OCI-M1 (cell line): ENCODE measurements around the gene PHF12.

ENCODE experiments used
- DNase-seq: peaks from one replicate; lab custom pipeline; 2025; lab: John Stamatoyannopoulos, UW

Gene PHF12

DNA sequence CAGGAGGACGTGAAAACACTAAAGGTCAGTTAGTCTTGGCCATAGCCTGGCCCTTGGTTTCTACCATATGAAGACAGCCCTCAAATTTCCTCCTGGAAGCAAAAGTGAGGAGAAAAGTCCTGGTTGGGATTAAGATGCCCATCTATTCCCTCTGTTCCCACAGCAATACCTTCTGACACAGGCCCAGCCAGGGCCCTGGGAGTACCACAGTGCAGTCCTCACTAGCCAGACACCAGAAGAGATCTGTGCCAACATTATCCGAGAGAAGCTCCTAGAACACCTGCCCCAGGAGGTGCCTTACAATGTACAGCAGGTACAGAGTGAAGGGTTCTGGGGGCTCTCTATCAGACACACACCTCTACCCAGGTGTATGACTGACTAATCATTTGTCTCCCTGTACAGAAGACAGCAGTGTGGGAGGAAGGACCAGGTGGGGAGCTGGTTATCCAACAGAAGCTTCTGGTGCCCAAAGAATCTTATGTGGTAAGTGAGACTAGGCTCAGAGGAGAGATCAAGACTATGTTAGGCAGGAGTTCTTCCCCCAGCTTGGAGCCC lies 92.4 kb downstream of the PHF12 start:
- no peak for DNase-seq

DNA sequence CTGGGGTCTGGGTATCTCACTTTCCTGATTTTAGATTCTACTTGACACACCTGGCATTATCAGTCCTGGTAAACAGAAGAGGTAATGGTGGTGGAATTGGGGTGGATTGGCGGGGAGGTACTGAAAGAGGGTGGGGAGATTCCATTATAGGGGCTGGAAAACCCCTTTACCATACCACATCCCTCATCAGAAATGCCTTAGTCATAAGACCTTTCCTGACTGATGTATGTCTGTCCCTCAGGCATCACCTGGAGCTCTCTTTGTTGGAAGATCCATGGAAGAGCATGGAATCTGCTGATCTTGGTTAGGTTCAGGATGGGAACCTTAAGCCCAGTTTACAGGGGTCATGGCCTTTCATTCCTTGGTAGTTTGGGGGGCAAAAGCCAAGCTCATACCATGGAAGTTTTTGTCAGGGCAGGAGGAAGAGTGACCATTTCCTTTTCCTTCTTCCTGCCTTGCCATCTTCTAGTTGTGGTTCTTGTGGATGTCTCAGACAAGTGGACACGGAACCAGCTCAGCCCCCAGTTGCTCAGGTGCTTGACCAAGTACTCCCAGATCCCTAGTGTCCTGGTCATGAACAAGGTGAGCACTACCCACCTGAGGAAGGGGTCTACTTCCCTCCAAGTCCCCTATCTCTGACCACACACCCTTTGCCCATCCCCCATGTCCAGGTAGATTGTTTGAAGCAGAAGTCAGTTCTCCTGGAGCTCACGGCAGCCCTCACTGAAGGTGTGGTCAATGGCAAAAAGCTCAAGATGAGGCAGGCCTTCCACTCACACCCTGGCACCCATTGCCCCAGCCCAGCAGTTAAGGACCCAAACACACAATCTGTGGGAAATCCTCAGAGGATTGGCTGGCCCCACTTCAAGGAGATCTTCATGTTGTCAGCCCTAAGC lies 93.2 kb downstream of the PHF12 start:
- DNase-seq, result no peak

DNA sequence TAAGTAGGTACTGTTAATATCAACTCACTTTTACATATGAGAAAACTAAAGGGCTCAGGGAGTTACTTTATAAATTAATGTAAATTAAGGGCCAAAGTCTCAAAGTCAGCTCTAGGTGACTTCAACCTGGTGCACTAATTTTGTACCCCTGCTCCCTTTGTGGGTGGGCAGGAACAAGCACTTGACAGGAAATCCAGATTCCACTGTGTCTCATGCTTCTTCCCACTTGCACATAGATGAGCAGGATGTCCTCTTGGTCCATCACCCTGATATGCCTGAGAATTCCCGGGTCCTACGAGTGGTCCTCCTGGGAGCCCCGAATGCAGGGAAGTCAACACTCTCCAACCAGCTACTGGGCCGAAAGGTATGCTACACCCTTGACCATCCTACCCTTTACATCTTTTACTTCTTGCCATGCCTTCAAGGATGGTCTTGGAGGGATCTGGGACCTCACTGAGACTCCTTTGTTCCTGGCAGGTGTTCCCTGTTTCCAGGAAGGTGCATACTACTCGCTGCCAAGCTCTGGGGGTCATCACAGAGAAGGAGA lies 95.2 kb downstream of the PHF12 start:
- no peak for DNase-seq

DNA sequence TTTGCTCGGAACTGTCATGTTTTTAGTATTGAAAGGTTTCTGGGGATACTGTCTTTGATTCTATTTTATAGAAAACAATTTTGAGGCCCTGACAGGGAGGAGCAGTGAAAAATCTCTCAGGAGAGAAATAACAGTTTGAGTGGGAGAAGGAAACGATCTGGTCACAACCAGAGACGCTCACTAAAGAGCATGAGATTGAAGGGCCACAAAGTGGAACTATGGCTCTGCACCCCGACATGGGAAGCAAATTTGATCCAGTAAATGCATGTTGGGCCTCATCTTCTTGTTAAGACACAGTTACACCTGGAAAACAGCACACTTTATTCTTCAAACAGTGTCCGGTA lies 96.0 kb downstream of the PHF12 start:
- DNase-seq, result no peak
